Esophagus squamous epithelium (tissue), 4 donors: ENCODE results near the gene MAP1LC3B.

Experiments
- CTCF ChIP-seq, 6 experiments: fragments of 450-650 bp in 4 of 6; fragments of 200-600 bp in 2 of 6; sonication (generic) in 2 of 6; IDR thresholded peaks; one replicate each; pipeline ENCODE4 v1.5.1; 2016 to 2019; ENCODE audit warnings: antibody characterized with exemption in 6 of 6, mild to moderate bottlenecking in 4 of 6, moderate library complexity in 4 of 6
- POLR2A ChIP-seq, 4 donors: fragments of 450-650 bp; IDR thresholded peaks; one replicate each; pipeline ENCODE4 v1.6.1; 2017; ENCODE audit warnings: antibody characterized with exemption in 4 of 4, mild to moderate bottlenecking in 4 of 4, moderate library complexity in 3 of 4

DNA sequence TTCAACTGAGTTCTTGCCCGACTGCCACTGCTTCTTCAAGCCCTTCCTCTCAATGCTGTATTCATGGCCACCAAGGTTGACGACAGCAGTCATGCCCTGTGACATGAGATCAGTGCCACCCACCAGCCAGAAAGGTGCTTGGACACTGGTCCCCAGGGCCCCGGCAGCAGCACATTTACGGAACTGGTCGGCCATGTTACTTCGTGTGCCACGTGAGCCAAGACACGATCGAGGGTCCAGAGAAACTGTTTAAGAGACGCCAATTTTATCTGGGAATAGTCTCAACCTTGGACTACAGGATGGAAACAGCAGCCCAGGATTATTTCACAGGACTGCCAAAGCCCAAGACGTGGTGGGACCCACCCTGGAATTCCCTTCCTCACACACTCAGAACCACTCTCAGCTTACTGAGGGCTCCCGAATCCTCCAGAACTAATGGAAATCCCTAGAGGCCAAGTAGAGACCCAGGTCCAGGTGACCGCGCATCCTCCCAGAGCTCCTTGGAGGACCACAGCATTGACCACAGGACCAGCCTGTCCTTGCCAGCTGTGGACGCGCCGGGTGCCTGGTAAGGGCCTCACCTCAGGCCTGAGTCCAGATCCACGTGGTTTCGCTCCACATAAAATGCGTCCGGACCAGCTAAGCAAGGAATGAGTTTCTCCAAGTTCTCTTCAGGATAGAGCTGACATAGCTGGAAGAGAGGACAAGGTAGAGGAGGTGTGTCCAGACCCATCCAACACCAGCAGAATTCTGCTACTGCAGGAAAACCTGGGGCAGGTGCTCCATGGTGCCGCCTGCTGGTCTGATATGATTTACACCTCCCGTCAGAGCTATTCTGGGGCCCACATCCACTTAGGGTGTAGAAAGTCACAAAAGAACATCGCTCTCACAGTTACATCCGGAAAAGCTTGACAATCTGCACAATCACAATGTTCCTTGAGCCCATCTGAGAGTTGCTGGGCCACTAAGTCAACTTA lies 28.2 kb downstream of the MAP1LC3B start:
- TF ChIP-seq CTCF (IDR thresholded peaks at IDR 0.05): peak in 1 of 6 experiments; percentile 49
- no peak for TF ChIP-seq POLR2A (IDR thresholded peaks at IDR 0.05)
